Bronchial epithelial cell (primary cell): ENCODE measurements around the gene TP73. TPM values are rescaled to one million over a fixed set of nuclear protein-coding genes. Genes with fewer than 3 reads are reported as not detected.

Experiments used
- DNase-seq: peaks from one replicate; pipeline ENCODE4 v3.0.0-alpha.2; 2010; ENCODE audit warnings: low read depth
- FAIRE-seq: peaks from 2 replicates; lab custom pipeline; 2011; peaks lifted over from hg19 to GRCh38; lab: Jason Lieb, UNC
- H3K27me3 ChIP-seq: 2 replicates; pipeline ENCODE4 v1.5.1; 2011; ENCODE audit warnings: low read length; ENCODE audit not compliant: control insufficient read depth, insufficient read depth
- H3K36me3 ChIP-seq: 2 replicates; pipeline ENCODE4 v1.5.1; 2011; ENCODE audit warnings: low read length; ENCODE audit not compliant: control insufficient read depth, insufficient read depth
- H3K4me3 ChIP-seq: 2 replicates; pipeline ENCODE4 v1.5.1; 2011; ENCODE audit warnings: mild to moderate bottlenecking, low read depth, low read length, control low read depth
- CTCF ChIP-seq: IDR thresholded peaks from 2 replicates; pipeline ENCODE4 v1.5.1; 2011; ENCODE audit warnings: mild to moderate bottlenecking, moderate library complexity, low read length, control low read depth, inconsistent platforms; ENCODE audit not compliant: insufficient read depth, severe bottlenecking
- total RNA-seq: library from RNA; depleted of rRNA; stranded (reverse); fragments of >200 nt; gene quantifications from 2 replicates; pipeline ENCODE4 v1.2.1, GENCODE V29; 2014

The TP73 gene
- total RNA-seq, 1 donor from 2014 or later: under 0.01 TPM

- no peak overlapping the region for H3K4me3 ChIP-seq
- DNase-seq (no peak), FAIRE-seq (no peak)
- TF ChIP-seq CTCF: no peak
- H3K36me3 ChIP-seq: no peaks in the 10 kb centered on the region
- H3K27me3 ChIP-seq: no peaks in the 10 kb centered on the region
Observed at GRCh38 chr1:3761296-3762010, 109.1 kb downstream of the TP73 start.

- Histone ChIP-seq H3K27me3 (no peaks in the 10 kb centered on the region), H3K4me3 (no peak overlapping the region), H3K36me3 (no peaks in the 10 kb centered on the region)
- no peak for DNase-seq
- FAIRE-seq: no peak
- TF ChIP-seq CTCF: no peak
Observed at GRCh38 chr1:3762151-3762872, 110.0 kb downstream of the TP73 start.

- FAIRE-seq (no peak), DNase-seq (no peak)
- no peaks in the 10 kb centered on the region for H3K27me3 ChIP-seq
- H3K4me3 ChIP-seq: no peak overlapping the region
- H3K36me3 ChIP-seq: no peaks in the 10 kb centered on the region
- no peak for TF ChIP-seq CTCF
Observed at GRCh38 chr1:3762873-3763228, 110.5 kb downstream of the TP73 start.

GRCh38 chr1:3763351-3764125 is 111.2 kb downstream of the TP73 start:
- Histone ChIP-seq H3K27me3 (no peaks in the 10 kb centered on the region), H3K4me3 (no peak overlapping the region), H3K36me3 (no peaks in the 10 kb centered on the region)
- no peak for DNase-seq
- no peak for TF ChIP-seq CTCF
- no peak for FAIRE-seq

GRCh38 chr1:3767328-3767925 is 115.1 kb downstream of the TP73 start:
- H3K4me3 ChIP-seq: no peak overlapping the region
- TF ChIP-seq CTCF: no peak
- H3K36me3 ChIP-seq: no peaks in the 10 kb centered on the region
- DNase-seq (no peak), FAIRE-seq (no peak)
- H3K27me3 ChIP-seq: peaks cover 4% of the 10 kb centered on the region
